PC-3 (cell line): ENCODE data around the gene ZNF592.

Experiments
- CTCF ChIP-seq: fragments of 300-600 bp; sonication (generic); conservative IDR thresholded peaks from 2 replicates; pipeline ENCODE4 v1.5.1; 2017; ENCODE audit warnings: antibody characterized with exemption, low read depth, mild to moderate bottlenecking, low read length
- EZH2phosphoT487 ChIP-seq: fragments of 300-600 bp; sonication (generic); IDR thresholded peaks from 2 replicates; pipeline ENCODE4 v1.6.1; 2018; ENCODE audit warnings: mild to moderate bottlenecking, antibody characterized with exemption, low read length, borderline replicate concordance

- TF ChIP-seq EZH2phosphoT487 = no peak
- no peak for TF ChIP-seq CTCF
These were observed 23.3 kb upstream of the ZNF592 start for GRCh38 chr15:84725001-84725491.
